ENCODE results near the gene RPTOR.

DNA sequence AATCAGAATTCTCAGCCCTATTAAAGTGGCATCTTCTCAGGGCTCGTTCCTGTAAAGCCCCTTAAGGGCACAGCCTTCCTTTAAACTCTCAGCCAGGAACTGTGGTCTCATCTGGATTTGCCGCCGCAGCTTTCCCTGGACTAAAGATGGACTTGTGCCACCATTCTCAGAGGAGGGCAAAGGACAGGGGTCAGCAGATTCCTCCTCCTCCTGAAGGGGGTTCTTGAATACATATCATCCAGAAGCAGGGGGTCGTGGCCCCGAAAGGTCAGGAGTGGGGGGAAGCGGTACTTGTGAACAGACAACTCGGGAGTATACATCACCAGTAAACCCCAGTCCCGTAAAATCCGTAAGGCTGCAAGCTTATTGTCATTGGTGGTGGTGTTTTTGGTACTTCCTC, 174.8 kb downstream of the RPTOR start:
- TF ChIP-seq, protein P1, sequence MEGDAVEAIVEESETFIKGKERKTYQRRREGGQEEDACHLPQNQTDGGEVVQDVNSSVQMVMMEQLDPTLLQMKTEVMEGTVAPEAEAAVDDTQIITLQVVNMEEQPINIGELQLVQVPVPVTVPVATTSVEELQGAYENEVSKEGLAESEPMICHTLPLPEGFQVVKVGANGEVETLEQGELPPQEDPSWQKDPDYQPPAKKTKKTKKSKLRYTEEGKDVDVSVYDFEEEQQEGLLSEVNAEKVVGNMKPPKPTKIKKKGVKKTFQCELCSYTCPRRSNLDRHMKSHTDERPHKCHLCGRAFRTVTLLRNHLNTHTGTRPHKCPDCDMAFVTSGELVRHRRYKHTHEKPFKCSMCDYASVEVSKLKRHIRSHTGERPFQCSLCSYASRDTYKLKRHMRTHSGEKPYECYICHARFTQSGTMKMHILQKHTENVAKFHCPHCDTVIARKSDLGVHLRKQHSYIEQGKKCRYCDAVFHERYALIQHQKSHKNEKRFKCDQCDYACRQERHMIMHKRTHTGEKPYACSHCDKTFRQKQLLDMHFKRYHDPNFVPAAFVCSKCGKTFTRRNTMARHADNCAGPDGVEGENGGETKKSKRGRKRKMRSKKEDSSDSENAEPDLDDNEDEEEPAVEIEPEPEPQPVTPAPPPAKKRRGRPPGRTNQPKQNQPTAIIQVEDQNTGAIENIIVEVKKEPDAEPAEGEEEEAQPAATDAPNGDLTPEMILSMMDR (IDR thresholded peaks at IDR 0.05; ENCODE audit: borderline replicate concordance, extremely low read depth, low read length, poor library complexity, severe bottlenecking): no peak
- TF ChIP-seq EZH2 (IDR thresholded peaks at IDR 0.05; ENCODE audit: borderline replicate concordance, low read depth, low read length, severe bottlenecking): no peak
